K562 (cell line): ENCODE results near the gene CBLL1. TPM values are rescaled to one million over a fixed set of nuclear protein-coding genes. Genes with fewer than 3 reads are reported as not detected.

Experiments used
- ARID1B ChIP-seq: fragments of 450-650 bp; IDR thresholded peaks from 2 replicates; pipeline ENCODE4 v1.6.1; 2016; ENCODE audit warnings: antibody characterized with exemption, mild to moderate bottlenecking, inconsistent platforms
- CBFA2T2 ChIP-seq: fragments of 450-650 bp; conservative IDR thresholded peaks from 2 replicates; pipeline ENCODE4 v1.6.1; 2017; ENCODE audit warnings: mild to moderate bottlenecking
- CBX5 ChIP-seq: IDR thresholded peaks from 2 replicates; pipeline ENCODE4 v1.6.1; 2014; ENCODE audit warnings: low read depth, borderline replicate concordance
- CREB5 ChIP-seq: fragments of 250-450 bp; sonication (Bioruptor Pico); IDR thresholded peaks from 2 replicates; pipeline ENCODE4 v1.5.0; 2020; ENCODE audit warnings: mild to moderate bottlenecking
- CREM ChIP-seq: IDR thresholded peaks from 2 replicates; pipeline ENCODE4 v1.6.1; 2014; ENCODE audit warnings: antibody characterized with exemption, low read depth
- CXXC5 ChIP-seq: fragments of 250-450 bp; sonication (Bioruptor Pico); IDR thresholded peaks from 2 replicates; pipeline ENCODE4 v1.8.0; 2022; ENCODE audit warnings: inconsistent platforms, mild to moderate bottlenecking, moderate library complexity
- DMBX1 ChIP-seq: fragments of 250-450 bp; sonication (Bioruptor Pico); IDR thresholded peaks from 2 replicates; pipeline ENCODE4 v1.8.0; 2022; ENCODE audit warnings: inconsistent platforms, mild to moderate bottlenecking, moderate library complexity, borderline replicate concordance
- FOS ChIP-seq: IDR thresholded peaks from 3 replicates; pipeline ENCODE4 v1.6.1; 2011; ENCODE audit not compliant: insufficient read length; ENCODE audit errors: extremely low read depth
- HMGN3 ChIP-seq: IDR thresholded peaks from 2 replicates; pipeline ENCODE4 v1.6.1; 2011; ENCODE audit warnings: borderline replicate concordance, low read depth, mild to moderate bottlenecking, mixed read lengths, low read length; ENCODE audit not compliant: insufficient read length; ENCODE audit errors: extremely low read depth
- IRF2 ChIP-seq: sonication (generic); formaldehyde crosslinking; IDR thresholded peaks from 2 replicates; pipeline ENCODE4 v1.8.1; 2022; ENCODE audit warnings: mild to moderate bottlenecking, missing genetic modification reagents
- JUND ChIP-seq, 2 experiments: IDR thresholded peaks; 2 replicates in 1 of 2; 3 replicates in 1 of 2; pipeline ENCODE4 v1.6.1; 2011; ENCODE audit warnings: borderline replicate concordance in 2 of 2, low read depth in 2 of 2, low read length in 2 of 2, improper control_type of control experiment in 1 of 2, missing biosample characterization in 1 of 2, missing genetic modification characterization in 1 of 2, missing genetic modification reagents in 1 of 2
- MAZ ChIP-seq, 2 experiments: fragments of 450-650 bp in 1 of 2; sonication (generic) in 1 of 2; formaldehyde crosslinking; IDR thresholded peaks in 1 of 2; conservative IDR thresholded peaks in 1 of 2; 2 replicates each; pipeline versions ENCODE4 v1.4.0 to v1.5.0; 2020; ENCODE audit warnings: mild to moderate bottlenecking in 1 of 2, missing genetic modification reagents in 1 of 2
- MITF ChIP-seq: IDR thresholded peaks from 2 replicates; pipeline ENCODE4 v1.6.1; 2014; ENCODE audit warnings: antibody characterized with exemption
- MYNN ChIP-seq, 2 experiments: sonication (generic); formaldehyde crosslinking in 1 of 2; IDR thresholded peaks; 2 replicates each; pipeline versions ENCODE4 v1.5.0 to v1.6.1; 2016 to 2020; ENCODE audit warnings: antibody characterized with exemption in 1 of 2, missing genetic modification reagents in 1 of 2
- NCOA6 ChIP-seq: fragments of 450-650 bp; IDR thresholded peaks from 2 replicates; pipeline ENCODE4 v1.6.1; 2017; ENCODE audit warnings: mild to moderate bottlenecking
- NR1H2 ChIP-seq: sonication (generic); formaldehyde crosslinking; IDR thresholded peaks from 2 replicates; pipeline ENCODE4 v1.4.0; 2020; ENCODE audit warnings: mild to moderate bottlenecking, missing genetic modification reagents
- PHF21A ChIP-seq: fragments of 450-650 bp; IDR thresholded peaks from 2 replicates; pipeline ENCODE4 v1.6.1; 2017; ENCODE audit warnings: low read depth, borderline replicate concordance
- POLR2AphosphoS2 ChIP-seq: IDR thresholded peaks from 2 replicates; pipeline ENCODE4 v1.6.1; 2012; ENCODE audit warnings: low read length, improper control_type of control experiment
- ZBTB7A ChIP-seq: IDR thresholded peaks from 2 replicates; pipeline ENCODE4 v1.6.1; 2011; ENCODE audit warnings: low read depth, mild to moderate bottlenecking, low read length, moderate library complexity, borderline replicate concordance; ENCODE audit not compliant: control insufficient read depth
- ZNF212 ChIP-seq: fragments of 450-650 bp; formaldehyde crosslinking; IDR thresholded peaks from 2 replicates; pipeline ENCODE4 v1.4.0; 2020; ENCODE audit warnings: mild to moderate bottlenecking
- ZNF347 ChIP-seq: fragments of 450-650 bp; formaldehyde crosslinking; IDR thresholded peaks from 2 replicates; pipeline ENCODE4 v1.4.0; 2020; ENCODE audit warnings: low read depth, mild to moderate bottlenecking, moderate library complexity
- polyA plus RNA-seq, 8 experiments: library from polyadenylated mRNA; depleted of rRNA in 4 of 8; stranded (reverse) in 5 of 8; unstranded in 3 of 8; fragments of >200 nt; fragmentation: Nextera tagmentation in 2 of 8; fragmentation: Illumina TruSeq in 1 of 8; extraction: Ambion mirVana in 2 of 8; extraction: Trizol in 1 of 8; gene quantifications; 2 replicates each; pipeline versions ENCODE4 v1.2.1 to v1.2.3, GENCODE V29; 2011 to 2014; ENCODE audit warnings: inconsistent platforms in 1 of 8, missing spikeins in 1 of 8
- total RNA-seq, 7 experiments: library from RNA; depleted of rRNA in 6 of 7; stranded (reverse); fragments of >200 nt in 6 of 7; fragmentation: Illumina TruSeq in 2 of 7; extraction: Trizol in 2 of 7; gene quantifications; 2 replicates each; pipeline versions ENCODE4 v1.2.1 to v1.2.3, GENCODE V29; 2011 to 2021; ENCODE audit warnings: low replicate concordance in 1 of 7
- TF ChIP-seq, protein P1 (sequence below): IDR thresholded peaks from 2 replicates; pipeline ENCODE4 v1.6.1; 2011; ENCODE audit not compliant: insufficient read length; ENCODE audit errors: extremely low read depth
- TF ChIP-seq, protein P2 (sequence below): fragments of 250-450 bp; sonication (Bioruptor Pico); IDR thresholded peaks from 2 replicates; pipeline ENCODE4 v1.4.0; 2020; ENCODE audit warnings: mild to moderate bottlenecking

CBLL1 gene
- total and polyA plus RNA-seq, 9 of the 15 experiments (the other 6 are each of a cell fraction or from before 2014, with no cell fraction given) = 14.7 to 67.9 (median 35.4) TPM

- TF ChIP-seq CREB5 (CRISPR knock-in tag) (no peak), NR1H2 (CRISPR knock-in tag) (no peak; the same call in 1 of the 2 replicates), ZNF347 (no peak), HMGN3 (no peak), ZBTB7A (no peak), MAZ (CRISPR knock-in tag; conservative IDR thresholded peaks at IDR 0.05 in 1 of 2, IDR thresholded peaks at IDR 0.05 in 1 of 2) (no peak), CXXC5 (CRISPR knock-in tag) (no peak), JUND (IDR thresholded peaks at IDR 0.05; ENCODE audit: borderline replicate concordance, low read depth, low read length) (no peak), JUND (tag; IDR thresholded peaks at IDR 0.05; ENCODE audit: borderline replicate concordance, low read depth, low read length) (peak; percentile 25; the same call in 1 of the 3 replicates), PHF21A (no peak), ZNF212 (CRISPR knock-in tag) (no peak; the same call in 1 of the 2 replicates), CBX5 (no peak), IRF2 (CRISPR knock-in tag) (no peak), CBFA2T2 (no peak), MITF (no peak), ARID1B (no peak), POLR2AphosphoS2 (no peak), CREM (no peak), FOS (no peak), NCOA6 (no peak), MYNN (IDR thresholded peaks at IDR 0.05) (0 out of 2 replicates have a peak, but pooled peaks have one; percentile 22), MYNN (CRISPR knock-in tag; IDR thresholded peaks at IDR 0.05) (no peak), DMBX1 (CRISPR knock-in tag) (no peak; the same call in none of the 2 replicates)
- TF ChIP-seq, protein P1, sequence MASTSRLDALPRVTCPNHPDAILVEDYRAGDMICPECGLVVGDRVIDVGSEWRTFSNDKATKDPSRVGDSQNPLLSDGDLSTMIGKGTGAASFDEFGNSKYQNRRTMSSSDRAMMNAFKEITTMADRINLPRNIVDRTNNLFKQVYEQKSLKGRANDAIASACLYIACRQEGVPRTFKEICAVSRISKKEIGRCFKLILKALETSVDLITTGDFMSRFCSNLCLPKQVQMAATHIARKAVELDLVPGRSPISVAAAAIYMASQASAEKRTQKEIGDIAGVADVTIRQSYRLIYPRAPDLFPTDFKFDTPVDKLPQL = no peak
- TF ChIP-seq, protein P2, sequence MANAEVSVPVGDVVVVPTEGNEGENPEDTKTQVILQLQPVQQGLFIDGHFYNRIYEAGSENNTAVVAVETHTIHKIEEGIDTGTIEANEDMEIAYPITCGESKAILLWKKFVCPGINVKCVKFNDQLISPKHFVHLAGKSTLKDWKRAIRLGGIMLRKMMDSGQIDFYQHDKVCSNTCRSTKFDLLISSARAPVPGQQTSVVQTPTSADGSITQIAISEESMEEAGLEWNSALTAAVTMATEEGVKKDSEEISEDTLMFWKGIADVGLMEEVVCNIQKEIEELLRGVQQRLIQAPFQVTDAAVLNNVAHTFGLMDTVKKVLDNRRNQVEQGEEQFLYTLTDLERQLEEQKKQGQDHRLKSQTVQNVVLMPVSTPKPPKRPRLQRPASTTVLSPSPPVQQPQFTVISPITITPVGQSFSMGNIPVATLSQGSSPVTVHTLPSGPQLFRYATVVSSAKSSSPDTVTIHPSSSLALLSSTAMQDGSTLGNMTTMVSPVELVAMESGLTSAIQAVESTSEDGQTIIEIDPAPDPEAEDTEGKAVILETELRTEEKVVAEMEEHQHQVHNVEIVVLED (CRISPR knock-in tag) = no peak
These were observed 1.0 kb upstream of the CBLL1 start (continued) for GRCh38 chr7:107742678-107743566.
